A673 (cell line): ENCODE results near the gene TCF7. TPM values are rescaled to one million over a fixed set of nuclear protein-coding genes. Genes with fewer than 3 reads are reported as not detected.

Experiments used
- BruUV-seq: library from RNA; stranded (reverse); fragments of 400-500 nt; replicated peaks from 2 replicates; lab custom pipeline; 2021; lab: Mats Ljungman, UMichigan
- CTCF ChIA-PET: fragments of 300-600 bp; sonication (Branson Sonifier 250); formaldehyde crosslinking; loops from one replicate; lab custom pipeline; 2022; ENCODE audit warnings: antibody characterized with exemption; lab: Charles Lee
- POLR2A ChIA-PET: fragments of 300-600 bp; sonication (Branson Sonifier 250); formaldehyde crosslinking; loops from one replicate; lab custom pipeline; 2022; ENCODE audit warnings: antibody characterized with exemption; ENCODE audit not compliant: low non-redundant PET; lab: Charles Lee
- DNase-seq: peaks from one replicate; pipeline ENCODE4 v3.0.0-alpha.2; 2015; ENCODE audit warnings: low spot score
- H3K27ac ChIP-seq: fragments of 200-600 bp; sonication (generic); 2 replicates; pipeline ENCODE4 v1.5.1; 2016; ENCODE audit warnings: mixed run types, low read depth, mild to moderate bottlenecking, mixed read lengths, antibody characterized with exemption, low read length; ENCODE audit not compliant: poor library complexity, severe bottlenecking
- H3K27me3 ChIP-seq: fragments of 200-600 bp; sonication (generic); replicated peaks from 2 replicates; pipeline ENCODE4 v1.6.1; 2017; ENCODE audit warnings: mixed run types, low read depth, mild to moderate bottlenecking, mixed read lengths, antibody characterized with exemption, low read length; ENCODE audit not compliant: insufficient read depth, poor library complexity
- H3K36me3 ChIP-seq: fragments of 200-600 bp; sonication (generic); 2 replicates; pipeline ENCODE4 v1.6.1; 2016; ENCODE audit warnings: mixed run types, mild to moderate bottlenecking, mixed read lengths, antibody characterized with exemption, low read length; ENCODE audit not compliant: insufficient read depth, poor library complexity, severe bottlenecking
- H3K4me1 ChIP-seq: fragments of 200-600 bp; sonication (generic); 2 replicates; pipeline ENCODE4 v1.6.1; 2017; ENCODE audit warnings: mixed run types, mild to moderate bottlenecking, mixed read lengths, antibody characterized with exemption, low read length; ENCODE audit not compliant: insufficient read depth, poor library complexity, severe bottlenecking
- H3K4me3 ChIP-seq: fragments of 200-600 bp; sonication (generic); 2 replicates; pipeline ENCODE4 v1.5.1; 2016; ENCODE audit warnings: low read depth, mixed run types, mild to moderate bottlenecking, mixed read lengths, low read length; ENCODE audit not compliant: poor library complexity, severe bottlenecking
- H3K9me3 ChIP-seq: fragments of 200-600 bp; sonication (generic); 2 replicates; pipeline ENCODE4 v1.6.1; 2016; ENCODE audit warnings: mixed run types, low read depth, mild to moderate bottlenecking, mixed read lengths, antibody characterized with exemption, low read length; ENCODE audit not compliant: poor library complexity, severe bottlenecking
- EZH2 ChIP-seq: fragments of 200-600 bp; sonication (generic); IDR thresholded peaks from 2 replicates; pipeline ENCODE4 v1.6.1; 2017; ENCODE audit warnings: borderline replicate concordance, low read depth, mild to moderate bottlenecking, mixed read lengths, antibody characterized with exemption, low read length; ENCODE audit not compliant: poor library complexity, severe bottlenecking
- intact Hi-C: fragments of 100-400 bp; cut with micrococcal nuclease; formaldehyde crosslinking; loops from one replicate; pipeline ENCODE4 v1.10.0; 2022; ENCODE audit not compliant: unreplicated experiment
- total RNA-seq: library from RNA; stranded (reverse); gene quantifications from 2 replicates; pipeline ENCODE4 v1.2.3, GENCODE V29; 2021
- TF ChIP-seq, protein P1 (sequence below): fragments of 300-800, 200-600 bp; sonication (generic); conservative IDR thresholded peaks from 2 replicates; pipeline ENCODE4 v1.5.1; 2017; ENCODE audit warnings: low read depth, mild to moderate bottlenecking, antibody characterized with exemption, low read length, moderate library complexity, mixed read lengths

The TCF7 gene
- total RNA-seq, 1 experiment from 2014 or later, result 3.3 TPM

- H3K27me3 ChIP-seq, result peaks cover 4% of the 10 kb centered on the region
- peaks cover 3% of the 10 kb centered on the region for H3K4me1 ChIP-seq
- H3K36me3 ChIP-seq, result no peaks in the 10 kb centered on the region
- CTCF ChIA-PET, result interaction anchor here (1.0 kb wide), 1 partner anchor 79 kb away, joined by 4 read pairs; no protein-coding TSS in a partner anchor
- no peak overlapping the region for H3K4me3 ChIP-seq
- no peak overlapping the region for H3K27ac ChIP-seq
- intact Hi-C loops, result no loop called here
- POLR2A ChIA-PET, result no interaction called here
- BruUV-seq, result no TSS peak
- TF ChIP-seq EZH2, result no peak
- TF ChIP-seq, protein P1, sequence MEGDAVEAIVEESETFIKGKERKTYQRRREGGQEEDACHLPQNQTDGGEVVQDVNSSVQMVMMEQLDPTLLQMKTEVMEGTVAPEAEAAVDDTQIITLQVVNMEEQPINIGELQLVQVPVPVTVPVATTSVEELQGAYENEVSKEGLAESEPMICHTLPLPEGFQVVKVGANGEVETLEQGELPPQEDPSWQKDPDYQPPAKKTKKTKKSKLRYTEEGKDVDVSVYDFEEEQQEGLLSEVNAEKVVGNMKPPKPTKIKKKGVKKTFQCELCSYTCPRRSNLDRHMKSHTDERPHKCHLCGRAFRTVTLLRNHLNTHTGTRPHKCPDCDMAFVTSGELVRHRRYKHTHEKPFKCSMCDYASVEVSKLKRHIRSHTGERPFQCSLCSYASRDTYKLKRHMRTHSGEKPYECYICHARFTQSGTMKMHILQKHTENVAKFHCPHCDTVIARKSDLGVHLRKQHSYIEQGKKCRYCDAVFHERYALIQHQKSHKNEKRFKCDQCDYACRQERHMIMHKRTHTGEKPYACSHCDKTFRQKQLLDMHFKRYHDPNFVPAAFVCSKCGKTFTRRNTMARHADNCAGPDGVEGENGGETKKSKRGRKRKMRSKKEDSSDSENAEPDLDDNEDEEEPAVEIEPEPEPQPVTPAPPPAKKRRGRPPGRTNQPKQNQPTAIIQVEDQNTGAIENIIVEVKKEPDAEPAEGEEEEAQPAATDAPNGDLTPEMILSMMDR, result no peak
- no peaks in the 10 kb centered on the region for H3K9me3 ChIP-seq
- DNase-seq, result no peak
Observed at GRCh38 chr5:134118212-134118835, 3.8 kb downstream of the TCF7 start.

GRCh38 chr5:134119720-134120119 lies 5.2 kb downstream of the TCF7 start:
- ChIA-PET CTCF (no interaction called here), POLR2A (no interaction called here)
- H3K27ac ChIP-seq, result no peak overlapping the region
- H3K4me3 ChIP-seq, result no peak overlapping the region
- no TSS peak for BruUV-seq
- H3K36me3 ChIP-seq, result no peaks in the 10 kb centered on the region
- TF ChIP-seq, protein P1, result no peak
- no peak for TF ChIP-seq EZH2
- H3K9me3 ChIP-seq, result no peaks in the 10 kb centered on the region
- H3K4me1 ChIP-seq, result no peaks in the 10 kb centered on the region
- intact Hi-C loops, result no loop called here
- no peak for DNase-seq
- peaks cover 4% of the 10 kb centered on the region for H3K27me3 ChIP-seq

GRCh38 chr5:134120386-134121138 lies 6.1 kb downstream of the TCF7 start:
- intact Hi-C loops, result no loop called here
- TF ChIP-seq, protein P1, result no peak
- H3K4me3 ChIP-seq, result no peak overlapping the region
- POLR2A ChIA-PET, result no interaction called here
- no peak for DNase-seq
- H3K27me3 ChIP-seq, result peaks cover 1% of the 10 kb centered on the region
- no peaks in the 10 kb centered on the region for H3K36me3 ChIP-seq
- CTCF ChIA-PET, result interaction anchor here (0.6 kb wide), 1 partner anchor 21 kb away, joined by 3 read pairs; no protein-coding TSS in a partner anchor
- H3K4me1 ChIP-seq, result no peaks in the 10 kb centered on the region
- no peaks in the 10 kb centered on the region for H3K9me3 ChIP-seq
- no TSS peak for BruUV-seq
- H3K27ac ChIP-seq, result no peak overlapping the region
